ENCODE measurements around the gene NSMCE4A. TPM values are rescaled to one million over a fixed set of nuclear protein-coding genes. Genes with fewer than 3 reads are reported as not detected.

Gene NSMCE4A
- total RNA-seq, 4 donors from 2014 or later: 65.2 to 135 (median 85.1) TPM

- ATAC-seq: no peak
- no peaks in the 10 kb centered on the region for H3K27me3 ChIP-seq
- peaks cover 0 to 10% (median 0%) of the 10 kb centered on the region in 3 donors for H3K9me3 ChIP-seq
- peaks cover 2 to 17% (median 3%) of the 10 kb centered on the region in 3 donors for H3K4me1 ChIP-seq
- H3K27ac ChIP-seq: peak within 1 kb of the TSS in 3 of 4 donors; percentile 39 to 58 (median 43)
- H3K4me3 ChIP-seq: no peak within 1 kb of the TSS
- TF ChIP-seq EP300 (IDR thresholded peaks at IDR 0.05): no peak
- TF ChIP-seq POLR2A (IDR thresholded peaks at IDR 0.05): no peak
- TF ChIP-seq POLR2AphosphoS5 (IDR thresholded peaks at IDR 0.05): no peak
- TF ChIP-seq CTCF (IDR thresholded peaks at IDR 0.05): no peak
- no peaks in the 10 kb centered on the region for H3K36me3 ChIP-seq
- 71 to 73% methylated on average over 8 to 12 of the region's 15 CpGs for WGBS, 2 donors (ENCODE audit: low coverage in 1 of 2)
These were observed 13.6 kb upstream of the NSMCE4A start, which contains the start of gene TACC2 for GRCh38 chr10:121988361-121989324. TSS of gene TACC2 (plus strand) at chr10:121989163. CDS start at chr10:122021982, 32,819 bp downstream.

GRCh38 chr10:121984463-121984862, 9.4 kb upstream of the NSMCE4A start:
- WGBS, 2 donors (ENCODE audit: low coverage in 1 of 2): 67 to 80% methylated on average over 1 to 2 of the region's 2 CpGs
- H3K9me3 ChIP-seq: peaks cover 0 to 10% (median 0%) of the 10 kb centered on the region in 3 donors
- no peak overlapping the region for H3K4me3 ChIP-seq
- H3K4me1 ChIP-seq: no peaks in the 10 kb centered on the region
- ATAC-seq: no peak
- no peak for TF ChIP-seq POLR2A (IDR thresholded peaks at IDR 0.05)
- TF ChIP-seq CTCF (IDR thresholded peaks at IDR 0.05): no peak
- TF ChIP-seq EP300 (IDR thresholded peaks at IDR 0.05): no peak
- TF ChIP-seq POLR2AphosphoS5 (IDR thresholded peaks at IDR 0.05): no peak
- no peaks in the 10 kb centered on the region for H3K27me3 ChIP-seq
- no peaks in the 10 kb centered on the region for H3K36me3 ChIP-seq
- H3K27ac ChIP-seq: no peak overlapping the region

- TF ChIP-seq EP300 (IDR thresholded peaks at IDR 0.05): no peak
- TF ChIP-seq POLR2A (IDR thresholded peaks at IDR 0.05): no peak
- TF ChIP-seq CTCF (IDR thresholded peaks at IDR 0.05): no peak
- TF ChIP-seq POLR2AphosphoS5 (IDR thresholded peaks at IDR 0.05): no peak
- 89 to 97% methylated on average over 5 of the region's 5 CpGs for WGBS, 2 donors (ENCODE audit: low coverage in 1 of 2)
- Histone ChIP-seq H3K4me1 (no peaks in the 10 kb centered on the region), H3K27ac (no peak overlapping the region), H3K27me3 (no peaks in the 10 kb centered on the region), H3K36me3 (no peaks in the 10 kb centered on the region), H3K9me3 (peaks cover 0 to 10% (median 0%) of the 10 kb centered on the region in 3 donors), H3K4me3 (no peak overlapping the region)
- ATAC-seq: no peak
These were observed 8.8 kb upstream of the NSMCE4A start for GRCh38 chr10:121983852-121984251.

GRCh38 chr10:121981346-121981745, 6.3 kb upstream of the NSMCE4A start:
- Histone ChIP-seq H3K27ac (no peak overlapping the region), H3K9me3 (peaks cover 0 to 10% (median 0%) of the 10 kb centered on the region in 3 donors), H3K4me3 (no peak overlapping the region), H3K36me3 (no peaks in the 10 kb centered on the region), H3K27me3 (no peaks in the 10 kb centered on the region), H3K4me1 (no peaks in the 10 kb centered on the region)
- 87 to 88% methylated on average over 2 of the region's 2 CpGs for WGBS, 2 donors (ENCODE audit: low coverage in 1 of 2)
- TF ChIP-seq CTCF (IDR thresholded peaks at IDR 0.05): no peak
- TF ChIP-seq POLR2AphosphoS5 (IDR thresholded peaks at IDR 0.05): no peak
- no peak for TF ChIP-seq EP300 (IDR thresholded peaks at IDR 0.05)
- no peak for ATAC-seq
